HUES48 (cell line): ENCODE measurements around the gene LAMP2.

ENCODE experiments used
- H3K27ac ChIP-seq: one replicate; pipeline ENCODE4 v1.7.0; 2013; ENCODE audit warnings: low read depth, low read length, inconsistent platforms
- H3K27me3 ChIP-seq: 2 replicates; pipeline ENCODE4 v1.6.1; 2013; ENCODE audit warnings: mild to moderate bottlenecking, low read length; ENCODE audit not compliant: control insufficient read depth, insufficient read depth
- H3K36me3 ChIP-seq: 2 replicates; pipeline ENCODE4 v1.6.1; 2013; ENCODE audit warnings: low read length; ENCODE audit not compliant: control insufficient read depth, insufficient read depth
- H3K4me1 ChIP-seq: 2 replicates; pipeline ENCODE4 v1.6.1; 2013; ENCODE audit warnings: mild to moderate bottlenecking, low read length; ENCODE audit not compliant: control insufficient read depth, insufficient read depth
- H3K4me3 ChIP-seq: 2 replicates; pipeline ENCODE4 v1.5.1; 2013; ENCODE audit warnings: mild to moderate bottlenecking, low read depth, low read length
- H3K9ac ChIP-seq: 2 replicates; pipeline ENCODE4 v1.6.1; 2013; ENCODE audit warnings: mild to moderate bottlenecking, low read depth, low read length, moderate library complexity
- H3K9me3 ChIP-seq: 2 replicates; pipeline ENCODE4 v1.6.1; 2013; ENCODE audit warnings: low read length; ENCODE audit not compliant: control insufficient read depth, insufficient read depth

LAMP2 gene

GRCh38 chrX:120408168-120408567 lies 60.9 kb downstream of the LAMP2 start:
- no peak overlapping the region for H3K4me3 ChIP-seq
- H3K9me3 ChIP-seq = no peaks in the 10 kb centered on the region; the same call in 1 of the 2 replicates
- no peaks in the 10 kb centered on the region for H3K27me3 ChIP-seq

GRCh38 chrX:120406638-120407037 lies 62.5 kb downstream of the LAMP2 start:
- H3K36me3 ChIP-seq = no peaks in the 10 kb centered on the region
- H3K27ac ChIP-seq = no peak overlapping the region
- no peak overlapping the region for H3K9ac ChIP-seq
- no peaks in the 10 kb centered on the region; the same call in 1 of the 2 replicates for H3K9me3 ChIP-seq
- H3K4me1 ChIP-seq = peaks cover 12% of the 10 kb centered on the region
- no peak overlapping the region for H3K4me3 ChIP-seq
- no peaks in the 10 kb centered on the region for H3K27me3 ChIP-seq

More at GRCh38 chrX:120408168-120408567, 60.9 kb downstream of the LAMP2 start:
- Histone ChIP-seq H3K9ac (no peak overlapping the region), H3K27ac (no peak overlapping the region), H3K4me1 (peaks cover 12% of the 10 kb centered on the region), H3K36me3 (no peaks in the 10 kb centered on the region)

DNA sequence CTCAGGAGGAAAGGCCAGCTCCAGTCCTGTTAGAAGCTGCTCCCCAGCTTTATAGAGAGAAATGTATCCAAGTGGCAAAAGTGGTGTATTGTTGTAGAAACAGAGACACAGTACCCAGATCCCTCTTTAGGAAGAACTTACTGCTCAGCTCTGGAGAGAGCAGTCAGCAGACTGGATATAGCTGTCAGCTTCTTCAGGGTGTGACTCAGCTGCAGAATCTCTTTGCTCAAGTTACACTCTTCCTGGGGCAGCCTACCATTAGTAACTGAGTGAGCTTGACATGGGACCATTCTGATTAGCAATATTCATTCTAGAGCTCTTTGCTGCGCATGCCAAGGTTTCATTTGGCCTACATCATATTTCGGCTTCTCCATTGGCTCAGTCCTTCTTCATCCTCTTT lies 66.7 kb downstream of the LAMP2 start:
- no peak overlapping the region for H3K9ac ChIP-seq
- H3K27me3 ChIP-seq = no peaks in the 10 kb centered on the region
- H3K9me3 ChIP-seq = no peaks in the 10 kb centered on the region
- no peaks in the 10 kb centered on the region for H3K36me3 ChIP-seq
- no peaks in the 10 kb centered on the region for H3K4me1 ChIP-seq
- no peak overlapping the region for H3K4me3 ChIP-seq
- no peak overlapping the region for H3K27ac ChIP-seq

- H3K9me3 ChIP-seq = no peaks in the 10 kb centered on the region
These were observed 67.8 kb downstream of the LAMP2 start for GRCh38 chrX:120401301-120401700.

DNA sequence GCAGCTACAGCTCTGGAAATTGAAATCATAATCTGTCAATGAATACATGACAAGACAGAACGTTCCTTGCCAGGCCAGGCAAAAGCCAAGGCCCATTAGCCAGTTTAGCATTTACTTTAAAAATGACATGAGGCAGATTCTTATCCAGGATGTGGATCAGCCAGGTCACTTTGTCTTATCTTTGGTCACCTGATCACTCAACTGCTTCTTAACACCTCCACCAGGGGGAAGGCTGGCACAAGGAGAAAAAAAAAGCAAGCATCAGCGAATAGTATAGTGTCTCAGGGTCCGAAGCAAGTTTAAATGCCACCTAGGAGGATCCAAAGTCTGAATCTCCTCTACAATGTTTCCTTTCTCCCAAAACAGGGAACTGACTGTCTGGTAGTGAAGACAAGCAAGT lies 88.4 kb downstream of the LAMP2 start:
- Histone ChIP-seq H3K4me1 (peaks cover 20% of the 10 kb centered on the region), H3K27ac (no peak overlapping the region), H3K9ac (no peak overlapping the region), H3K36me3 (no peaks in the 10 kb centered on the region), H3K27me3 (peaks cover 4% of the 10 kb centered on the region; the same call in 1 of the 2 replicates), H3K4me3 (no peak overlapping the region), H3K9me3 (no peaks in the 10 kb centered on the region)

More at GRCh38 chrX:120401301-120401700, 67.8 kb downstream of the LAMP2 start:
- Histone ChIP-seq H3K36me3 (no peaks in the 10 kb centered on the region), H3K9ac (no peak overlapping the region), H3K4me1 (no peaks in the 10 kb centered on the region), H3K4me3 (no peak overlapping the region), H3K27me3 (no peaks in the 10 kb centered on the region), H3K27ac (no peak overlapping the region)

DNA sequence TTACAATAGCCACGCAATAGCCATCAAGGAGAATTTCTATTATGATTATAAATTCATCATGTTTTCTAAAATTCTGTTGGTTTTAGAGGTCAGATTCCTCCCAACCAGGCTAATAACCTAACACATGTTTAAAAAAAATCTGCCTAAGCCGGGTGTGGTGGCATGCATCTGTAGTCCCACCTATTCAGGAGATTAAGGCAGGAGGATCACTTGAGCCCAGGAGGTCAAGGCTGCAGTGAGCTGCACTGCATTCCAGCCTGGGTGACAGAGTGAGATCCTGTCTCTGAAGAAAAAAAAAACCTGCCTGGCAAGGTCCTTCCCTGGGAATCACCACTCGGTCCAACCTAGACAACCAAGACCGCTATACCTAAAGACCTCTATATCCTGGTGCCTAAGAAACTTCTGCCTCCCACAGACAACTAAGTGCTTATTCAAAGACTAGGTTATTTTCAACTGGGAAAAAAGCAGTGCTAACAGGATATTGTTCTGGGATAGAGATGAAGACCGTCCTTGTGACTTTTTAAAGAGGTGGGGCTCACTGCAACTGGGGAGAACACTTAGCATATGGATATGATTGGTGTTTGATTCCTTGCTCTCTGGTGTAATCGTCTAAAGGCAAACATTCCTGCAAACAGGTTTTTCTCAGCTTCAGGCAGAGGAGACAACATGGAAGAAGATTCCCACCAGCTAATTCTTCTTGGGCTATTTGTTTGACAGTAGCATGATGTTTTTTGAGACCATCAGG lies 89.0 kb downstream of the LAMP2 start:
- Histone ChIP-seq H3K27ac (no peak overlapping the region), H3K27me3 (peaks cover 4% of the 10 kb centered on the region; the same call in 1 of the 2 replicates), H3K4me3 (no peak overlapping the region), H3K9me3 (no peaks in the 10 kb centered on the region), H3K36me3 (no peaks in the 10 kb centered on the region), H3K4me1 (peaks cover 20% of the 10 kb centered on the region), H3K9ac (no peak overlapping the region)

DNA sequence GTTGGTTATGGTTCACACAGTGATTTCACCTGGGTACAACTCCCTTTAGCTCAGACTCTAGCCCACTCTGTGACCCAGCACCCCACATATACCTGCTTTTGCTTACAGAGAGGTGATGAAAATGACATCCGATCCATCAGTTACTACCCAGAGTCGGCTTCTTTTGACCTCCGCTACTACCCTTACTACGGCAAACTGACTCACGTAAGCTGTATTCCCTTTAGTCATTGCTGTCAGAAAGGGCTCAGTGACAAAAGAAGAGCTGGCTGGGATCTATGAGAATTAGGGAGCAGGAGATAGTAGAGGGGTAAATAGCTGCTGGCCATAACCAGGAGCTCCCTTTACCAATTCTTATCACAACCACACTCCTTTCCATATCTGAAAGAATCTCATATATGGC lies 90.5 kb downstream of the LAMP2 start:
- Histone ChIP-seq H3K9me3 (no peaks in the 10 kb centered on the region), H3K9ac (no peak overlapping the region), H3K4me3 (no peak overlapping the region), H3K27me3 (peaks cover 4% of the 10 kb centered on the region; the same call in 1 of the 2 replicates), H3K36me3 (no peaks in the 10 kb centered on the region), H3K4me1 (peaks cover 25% of the 10 kb centered on the region), H3K27ac (no peak overlapping the region)
